Measurements from ENCODE around the gene THAP11.
"Not testable (repeated sequence)": the region's sequence is repeated elsewhere in the genome, so short reads cannot be mapped to it uniquely, and the experiment has no call there.

Gene THAP11

DNA sequence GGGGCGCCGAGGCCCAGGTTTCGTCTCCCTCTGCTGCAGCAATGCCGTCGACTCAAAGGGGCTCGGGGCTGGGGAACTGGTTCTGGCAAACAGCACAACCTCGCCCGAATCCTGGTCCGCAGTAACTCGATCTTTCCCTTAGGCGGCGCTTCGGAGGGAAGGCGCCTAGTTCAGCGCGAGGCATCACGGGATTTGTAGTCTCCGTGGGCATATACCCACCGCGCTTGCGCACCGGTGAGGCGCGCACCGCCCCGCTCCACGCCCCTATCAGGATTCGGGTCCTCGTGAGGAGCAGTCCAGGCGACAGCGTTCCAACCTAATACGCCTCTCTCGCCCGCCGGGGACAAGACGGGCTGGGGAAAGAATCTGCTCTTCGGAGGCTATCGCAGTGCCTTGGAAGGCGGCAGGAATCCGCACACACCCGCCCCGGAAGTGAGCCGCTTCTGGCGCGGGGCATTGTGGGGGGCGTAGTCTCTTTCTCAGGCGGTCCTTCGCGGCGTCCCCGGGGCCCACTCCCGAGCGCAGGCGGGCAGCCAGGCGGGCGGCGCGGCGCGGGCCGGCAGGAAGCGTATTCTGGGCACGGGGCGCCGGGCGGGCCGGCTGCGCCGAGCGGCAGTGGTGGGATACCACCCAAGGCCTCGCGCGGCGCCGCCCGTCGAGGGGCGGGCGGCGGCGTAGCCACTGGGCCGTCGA is at the start of gene THAP11:
THAP11 (plus strand) TSS at position 505 of the 693 bp plus-strand sequence. CDS start 235 bp downstream, outside the sequence.
- DNase-seq, result peak; percentile 92

DNA sequence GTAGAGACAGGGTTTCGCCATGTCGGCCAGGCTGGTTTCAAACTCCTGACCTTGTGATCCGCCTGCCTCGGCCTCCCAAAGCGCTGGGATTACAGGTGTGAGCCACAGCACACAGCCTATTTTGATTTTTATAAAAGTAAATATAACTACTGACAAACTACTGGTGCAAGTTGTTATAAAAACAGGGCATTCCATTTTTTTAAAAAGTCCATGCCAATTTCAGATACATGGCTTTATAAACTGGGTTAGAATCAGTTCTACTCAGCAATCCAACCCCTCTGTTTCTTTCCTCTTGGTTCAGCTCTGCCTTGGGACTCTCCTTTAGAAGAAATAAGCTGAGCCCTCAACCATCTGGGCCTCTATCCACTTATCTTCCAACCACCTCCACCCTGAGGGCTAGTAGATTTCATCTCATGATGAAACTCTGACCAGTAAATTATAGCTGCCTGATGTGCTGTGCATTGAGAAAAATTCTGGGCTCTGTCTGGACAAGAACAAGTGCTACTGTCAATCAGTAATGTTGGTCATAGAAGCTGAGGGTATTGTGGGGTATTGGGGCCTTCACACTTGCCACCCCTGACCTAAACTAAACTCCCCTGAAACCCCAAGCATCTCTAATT is 45.9 kb upstream of the THAP11 start:
- no peak for DNase-seq

DNA sequence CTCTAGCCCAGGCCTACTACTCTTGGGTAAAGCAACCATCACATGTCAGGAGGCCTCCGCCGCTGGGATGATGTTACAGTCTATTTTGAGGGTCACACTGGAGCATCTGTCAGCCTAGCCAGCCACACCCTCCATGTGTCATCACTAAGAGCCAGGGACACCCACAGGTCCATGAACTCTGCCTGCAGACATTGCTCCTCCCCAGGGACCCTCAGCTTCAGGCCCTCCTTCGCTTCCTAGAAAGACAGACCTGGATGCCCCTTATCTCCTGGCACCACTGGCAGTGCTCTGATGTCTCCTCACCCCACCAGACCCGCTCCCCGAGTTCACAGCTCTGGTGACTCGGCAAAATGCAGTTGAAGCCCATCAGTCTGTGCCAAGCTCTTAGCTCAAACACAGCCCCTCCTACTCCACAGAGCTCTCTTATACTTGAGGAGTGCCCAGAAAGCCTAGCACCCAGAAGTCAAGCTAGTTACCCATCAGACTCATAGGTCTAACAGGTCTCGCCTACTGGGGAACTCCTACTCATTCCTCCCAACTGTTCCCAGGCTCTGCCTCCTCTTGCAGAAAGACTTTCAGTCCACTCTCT is 41.7 kb upstream of the THAP11 start:
- no peak for DNase-seq

DNA sequence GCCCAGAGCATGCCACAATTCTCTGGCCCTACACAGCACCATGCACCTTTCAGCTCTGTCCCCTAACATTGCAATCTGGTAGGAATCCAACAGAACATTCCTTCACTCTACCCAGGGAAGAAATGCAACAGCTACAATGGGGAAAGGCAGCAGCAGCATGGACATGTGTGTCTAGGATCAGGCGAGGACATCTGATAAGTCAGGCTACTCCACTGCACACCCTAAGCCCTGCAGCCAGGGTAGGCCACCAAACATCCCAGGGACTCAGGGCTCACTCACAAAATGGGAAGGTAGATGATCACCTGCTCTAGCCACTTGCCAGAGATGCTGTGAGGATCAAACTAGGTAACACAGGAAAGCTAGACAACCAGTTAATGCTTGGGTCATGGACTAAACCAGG is 40.9 kb upstream of the THAP11 start:
- DNase-seq, result no peak

DNA sequence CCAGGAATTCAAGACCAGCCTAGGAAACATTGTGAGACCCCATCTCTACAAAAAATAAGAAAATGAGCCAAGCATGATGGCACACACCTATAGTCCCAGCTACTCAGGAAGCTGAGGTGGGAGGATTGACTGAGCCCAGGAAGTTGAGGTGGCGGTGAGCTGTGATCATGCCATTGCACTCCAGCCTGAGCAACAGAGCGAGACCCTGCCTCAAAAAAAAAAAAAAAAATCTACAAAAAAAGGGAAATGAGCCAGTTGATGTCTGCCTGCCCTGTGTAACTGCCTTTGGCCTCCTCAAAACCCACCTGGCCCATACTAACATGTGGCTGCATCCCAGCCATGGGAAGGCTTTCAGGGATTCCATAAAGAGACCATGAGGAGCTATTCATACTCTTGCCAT is 40.2 kb upstream of the THAP11 start:
- DNase-seq, result no peak

DNA sequence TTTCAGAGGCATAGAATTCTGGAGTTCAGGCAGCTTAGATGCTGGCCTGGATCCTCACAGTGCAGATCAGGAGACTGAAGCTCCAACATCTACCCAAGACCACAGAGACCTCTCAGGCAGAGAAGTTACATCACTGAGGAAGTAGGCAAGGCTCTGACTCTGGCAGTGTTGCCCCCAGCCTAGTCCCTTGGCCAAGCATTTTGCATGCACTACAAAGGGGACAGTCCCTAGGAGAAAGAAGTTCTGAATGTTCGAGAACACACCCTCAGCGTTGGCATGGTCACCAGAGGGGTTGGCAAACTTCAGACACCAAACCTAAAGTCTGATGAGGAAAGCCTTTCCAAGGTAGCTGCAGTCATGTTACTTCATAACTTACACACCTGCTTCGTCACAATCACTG is 38.2 kb upstream of the THAP11 start:
- no peak for DNase-seq

DNA sequence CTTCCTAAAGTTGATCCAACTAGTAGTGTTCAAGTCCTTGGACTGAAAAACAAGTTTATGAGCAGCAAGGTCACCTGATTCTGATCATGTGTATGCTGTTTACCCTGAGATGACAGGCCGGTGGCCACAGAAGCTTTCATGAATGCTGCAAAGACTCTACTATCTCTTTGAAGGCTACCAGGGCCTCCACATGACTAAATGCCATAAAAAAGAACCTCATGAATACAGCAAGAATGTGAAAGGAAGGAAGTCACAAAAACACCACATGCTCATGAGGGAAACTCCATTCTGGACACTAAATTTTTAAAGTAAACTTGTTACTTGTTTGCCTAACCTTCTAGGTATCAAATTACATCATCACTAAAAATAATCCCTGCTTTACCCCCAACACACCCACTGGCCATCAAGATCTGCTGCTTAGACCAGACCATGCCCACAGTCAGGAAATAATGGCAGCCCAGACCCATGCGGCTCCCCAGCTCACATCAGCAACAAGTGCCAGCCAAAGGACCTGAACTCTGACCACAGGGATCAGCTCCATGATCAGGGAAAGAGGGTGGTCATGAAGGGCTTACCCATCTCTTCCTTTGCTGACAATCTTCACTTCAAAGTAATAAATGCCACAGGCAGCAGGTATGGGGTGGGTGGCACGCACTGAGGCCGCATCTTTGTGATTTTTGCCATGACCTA is 37.1 kb upstream of the THAP11 start:
- DNase-seq, result no peak

DNA sequence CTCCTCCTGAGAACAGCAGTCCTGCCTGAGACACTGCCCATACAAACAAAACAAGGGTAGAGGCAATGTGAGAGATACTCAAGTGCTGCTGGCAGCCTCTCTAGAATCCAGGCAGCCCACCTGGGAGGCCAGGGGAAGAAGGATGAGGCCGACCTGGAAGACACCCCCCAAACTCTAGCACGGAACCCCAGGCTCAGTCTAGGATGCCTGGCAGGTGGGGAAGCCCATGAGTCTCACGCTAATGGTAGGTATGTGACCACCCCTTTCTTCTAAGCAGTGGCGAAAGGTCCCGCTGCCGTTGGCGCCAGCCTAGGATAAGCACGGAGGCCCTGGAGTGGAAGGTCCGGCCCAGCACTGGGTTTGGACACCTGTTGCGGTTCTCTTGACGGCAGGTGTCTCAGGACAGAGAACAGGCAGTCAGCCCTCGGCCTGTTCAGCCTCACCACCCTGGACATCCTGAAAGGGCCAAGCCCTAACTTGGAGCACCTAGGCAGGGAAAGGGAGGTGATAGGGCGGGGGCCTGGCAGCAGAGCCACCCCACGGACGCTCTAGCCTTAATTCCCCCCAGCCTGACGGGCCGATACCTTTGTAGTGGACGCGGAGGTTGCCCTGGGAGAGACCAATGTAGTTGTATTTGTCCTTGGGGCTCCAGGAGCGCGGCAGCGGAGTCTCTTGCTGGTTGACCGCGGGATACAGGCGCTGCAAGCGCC is 36.2 kb upstream of the THAP11 start:
- no peak for DNase-seq

DNA sequence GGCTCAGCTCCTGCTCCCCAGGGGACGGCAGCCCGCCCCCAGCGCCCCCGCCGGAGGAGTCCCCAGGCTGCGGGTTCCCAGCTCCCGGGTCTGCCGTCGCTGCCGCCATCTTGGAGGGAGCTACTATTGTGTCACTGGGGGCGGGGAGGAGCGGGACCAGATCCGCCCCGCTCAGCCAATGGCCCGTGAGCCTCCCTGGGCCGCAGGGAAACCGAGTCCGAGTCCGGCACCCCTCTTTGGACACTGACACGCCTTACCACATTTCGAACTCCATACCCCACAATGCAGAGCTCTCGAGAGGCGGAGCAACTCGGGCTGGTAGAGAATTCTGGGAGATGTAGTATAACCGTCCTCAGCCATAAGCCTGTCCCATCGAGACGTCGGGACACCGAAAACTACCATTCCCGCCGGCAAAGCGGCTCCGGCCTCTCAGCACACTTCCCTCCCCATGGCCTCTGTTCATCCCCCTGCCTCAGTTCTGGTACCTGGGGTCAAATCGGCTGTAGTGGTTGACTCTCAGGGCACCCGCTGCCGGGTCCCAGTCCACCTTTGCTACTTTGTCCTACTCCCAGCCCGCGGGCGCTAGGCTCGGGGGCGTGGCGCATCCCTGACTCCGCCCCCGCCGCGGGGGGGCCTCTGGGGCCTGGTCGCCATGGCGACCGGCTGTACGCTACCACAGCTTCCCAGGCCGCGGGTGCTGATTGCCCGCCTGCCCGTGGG is 35.5 kb upstream of the THAP11 start, which contains the start of the genes RANBP10 and TSNAXIP1:
RANBP10 (minus strand) TSS at position 133 of the 720 bp plus-strand sequence; CDS start at position 109, 24 bp downstream.
TSNAXIP1 (plus strand) TSS at position 462 of the 720 bp plus-strand sequence. CDS start 261 bp downstream, outside the sequence.
- DNase-seq, result peak; percentile 97

DNA sequence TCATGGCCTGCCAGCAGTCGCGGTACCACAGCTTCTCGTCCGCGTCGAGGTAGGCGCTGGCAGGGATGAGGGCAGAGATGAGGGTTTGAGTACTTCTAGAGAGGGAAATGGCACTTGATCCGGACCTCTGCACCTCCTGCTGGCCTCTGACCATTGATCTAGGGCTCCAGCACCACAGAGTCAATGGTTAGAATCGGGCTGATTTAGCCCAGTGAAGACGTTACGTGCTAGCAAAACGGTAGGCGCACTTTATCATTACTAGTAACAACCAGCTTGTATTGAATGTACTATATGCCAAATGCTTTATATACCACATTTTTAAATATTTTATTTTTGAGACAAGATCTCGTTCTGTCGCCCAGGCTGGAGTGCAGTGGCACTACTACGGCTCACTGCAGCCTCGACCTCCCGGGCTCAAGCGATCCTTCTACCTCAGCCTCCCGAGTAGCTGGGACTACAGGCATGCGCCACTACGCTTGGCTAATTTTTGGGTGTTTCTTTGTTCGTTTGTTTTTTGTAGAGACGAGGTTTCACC is 34.9 kb upstream of the THAP11 start:
- DNase-seq, result no peak

DNA sequence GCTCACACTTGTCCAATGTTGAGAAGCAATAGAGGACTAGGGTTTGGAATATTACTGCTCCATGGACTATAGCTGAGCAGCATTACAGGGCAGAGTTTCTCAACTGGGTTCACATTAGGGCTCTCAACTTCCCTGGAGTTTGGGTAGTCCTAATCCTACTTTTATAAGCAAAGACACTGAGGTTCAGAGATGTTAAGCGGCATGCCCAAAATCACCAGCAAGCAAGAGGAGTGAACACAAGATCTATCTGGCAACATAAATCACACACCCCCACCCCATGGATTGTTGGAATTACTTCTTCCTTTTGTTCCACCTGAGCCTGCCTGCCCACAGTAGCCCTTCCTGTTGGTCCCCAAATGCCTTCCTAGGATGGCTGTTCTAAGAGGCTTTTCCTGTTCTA is 30.2 kb upstream of the THAP11 start:
- no peak for DNase-seq

DNA sequence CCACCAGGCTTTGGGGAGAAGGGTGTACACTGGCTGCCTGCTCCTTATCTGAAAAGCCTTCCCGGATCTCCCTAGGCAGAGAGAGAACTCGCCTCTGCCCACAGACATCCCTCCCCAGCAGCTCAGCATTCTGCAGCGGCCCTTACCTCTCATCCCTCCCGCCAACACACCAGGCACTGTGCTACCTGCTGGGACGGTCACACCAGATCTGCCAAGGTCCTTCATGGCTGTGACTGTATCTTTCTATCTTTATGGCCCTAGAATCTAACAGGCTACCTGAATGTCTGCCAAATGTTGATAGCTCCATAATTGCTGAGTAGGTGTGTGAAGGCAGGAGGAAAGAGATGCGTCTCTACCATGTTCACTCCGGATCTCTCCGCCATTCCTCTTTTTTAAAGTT is 27.6 kb upstream of the THAP11 start:
- no peak for DNase-seq

DNA sequence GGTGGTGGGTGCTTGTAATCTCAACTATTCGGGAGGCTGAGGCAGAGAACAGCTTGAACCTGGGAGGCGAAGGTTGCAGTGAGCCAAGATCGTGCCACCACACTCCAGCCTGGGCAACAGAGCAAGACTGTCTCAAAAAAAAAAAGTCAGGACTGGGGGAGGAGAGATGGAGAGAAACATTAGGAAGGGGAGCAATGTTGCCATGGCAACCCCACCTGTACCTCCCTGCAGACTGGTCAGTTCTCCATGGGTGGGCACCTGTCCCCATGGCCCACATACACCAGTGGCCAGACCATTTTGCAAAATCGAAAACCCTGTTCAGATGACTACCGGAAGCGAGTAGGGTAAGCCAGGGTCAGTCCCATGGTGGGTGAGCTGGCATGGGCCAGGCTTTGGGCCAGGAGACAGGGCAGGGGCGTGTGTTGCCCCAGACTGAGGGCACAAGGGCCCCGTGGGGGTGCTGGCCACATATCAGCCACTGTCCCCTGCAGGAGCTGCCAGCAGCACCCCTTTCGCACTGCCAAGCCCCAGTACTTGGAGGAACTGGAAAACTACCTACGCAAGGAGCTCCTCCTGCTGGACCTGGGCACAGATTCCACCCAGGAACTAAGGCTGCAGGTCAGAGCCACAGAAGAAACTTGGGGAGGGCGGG is 21.4 kb upstream of the THAP11 start:
- DNase-seq, result no peak

DNA sequence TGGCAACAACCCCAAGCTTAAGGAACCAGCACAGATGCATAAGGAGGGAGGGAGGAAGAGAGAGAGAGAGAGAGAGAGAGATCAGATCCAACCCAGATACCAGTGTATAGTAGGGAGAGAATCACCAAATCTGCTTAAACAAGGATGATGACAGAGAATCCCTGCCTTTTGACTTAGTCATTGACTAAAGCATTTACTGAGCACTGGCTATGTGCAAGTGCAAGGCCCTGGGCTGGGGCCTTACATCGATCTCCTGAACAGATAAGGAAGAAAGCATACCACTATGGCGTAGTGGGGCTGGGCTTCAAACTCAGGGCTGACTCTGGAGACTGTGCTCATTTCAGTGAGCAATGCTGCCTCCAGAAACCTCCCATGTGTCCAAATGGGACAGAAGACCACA is 19.6 kb upstream of the THAP11 start:
- no peak for DNase-seq

DNA sequence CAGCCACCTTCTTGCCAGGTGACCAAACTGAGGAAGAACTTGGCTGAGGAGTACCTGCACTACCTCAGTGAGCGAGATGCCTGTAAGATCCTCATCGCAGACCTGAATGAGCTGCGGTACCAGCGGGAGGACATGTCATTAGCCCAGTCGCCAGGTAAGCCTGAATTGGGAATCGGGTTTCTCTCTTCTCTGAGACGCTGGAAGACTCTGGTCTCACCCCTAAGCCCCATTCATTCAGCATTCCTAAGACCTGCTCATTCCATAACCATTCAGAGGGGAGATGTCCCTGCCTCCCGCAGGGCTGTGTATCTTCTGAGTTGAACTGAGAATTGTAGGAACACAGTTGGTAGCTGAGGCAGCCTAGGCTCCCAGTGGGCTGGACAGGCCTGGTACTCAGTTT is 17.0 kb upstream of the THAP11 start:
- no peak for DNase-seq

DNA sequence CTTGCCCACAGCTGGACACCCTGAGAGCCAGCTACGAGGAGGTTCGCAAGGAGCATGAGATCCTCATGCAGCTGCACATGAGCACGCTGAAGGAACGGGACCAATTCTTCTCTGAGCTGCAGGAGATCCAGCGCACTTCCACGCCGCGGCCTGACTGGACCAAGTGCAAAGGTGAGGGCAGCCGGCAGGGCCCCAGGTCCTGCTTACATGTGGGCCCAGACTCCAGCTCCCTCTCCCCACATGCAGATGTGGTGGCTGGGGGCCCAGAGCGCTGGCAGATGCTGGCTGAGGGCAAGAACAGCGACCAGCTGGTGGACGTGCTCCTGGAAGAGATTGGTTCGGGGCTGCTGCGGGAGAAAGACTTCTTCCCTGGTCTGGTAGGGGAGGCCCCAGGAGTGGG is 16.2 kb upstream of the THAP11 start:
- no peak for DNase-seq

DNA sequence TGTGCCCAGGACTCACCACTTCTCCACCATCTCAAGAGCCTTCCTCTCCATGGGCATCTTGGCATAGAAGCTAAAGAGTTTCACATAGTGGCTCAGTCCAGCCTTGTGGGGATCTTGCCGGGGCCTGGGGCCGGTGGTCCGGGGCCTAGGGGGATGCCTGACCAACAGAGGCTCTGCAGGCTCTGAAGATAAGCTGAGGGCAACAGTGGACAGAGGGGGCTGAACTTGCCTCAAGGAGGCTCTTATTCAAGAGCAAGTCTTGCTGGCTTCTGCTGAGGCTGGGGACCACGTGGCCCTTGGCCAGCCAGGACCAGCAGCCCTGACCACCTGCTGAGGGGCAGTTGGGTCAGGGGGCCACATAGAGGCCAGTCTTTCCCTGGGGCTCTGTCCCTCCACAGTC is 13.5 kb upstream of the THAP11 start:
- no peak for DNase-seq

DNA sequence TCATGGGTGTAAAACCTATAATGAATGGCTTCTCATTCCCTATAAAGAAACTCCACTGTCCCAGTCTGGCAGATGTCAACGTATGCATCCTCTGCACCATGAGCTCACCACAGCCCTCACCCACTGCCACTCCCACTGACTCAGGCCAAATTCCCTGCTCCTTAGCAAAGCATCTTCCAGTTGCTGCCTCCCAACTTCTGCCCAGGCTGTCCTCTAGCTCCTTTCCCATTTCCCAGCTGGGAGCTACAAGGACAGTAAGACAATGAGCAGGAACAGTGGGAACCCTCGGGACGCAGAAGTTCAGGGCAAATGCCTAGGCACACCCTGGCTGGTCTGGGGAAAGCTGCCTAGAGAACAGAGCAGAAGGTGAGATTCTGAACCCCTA is 9.1 kb upstream of the THAP11 start:
- DNase-seq, result no peak

DNA sequence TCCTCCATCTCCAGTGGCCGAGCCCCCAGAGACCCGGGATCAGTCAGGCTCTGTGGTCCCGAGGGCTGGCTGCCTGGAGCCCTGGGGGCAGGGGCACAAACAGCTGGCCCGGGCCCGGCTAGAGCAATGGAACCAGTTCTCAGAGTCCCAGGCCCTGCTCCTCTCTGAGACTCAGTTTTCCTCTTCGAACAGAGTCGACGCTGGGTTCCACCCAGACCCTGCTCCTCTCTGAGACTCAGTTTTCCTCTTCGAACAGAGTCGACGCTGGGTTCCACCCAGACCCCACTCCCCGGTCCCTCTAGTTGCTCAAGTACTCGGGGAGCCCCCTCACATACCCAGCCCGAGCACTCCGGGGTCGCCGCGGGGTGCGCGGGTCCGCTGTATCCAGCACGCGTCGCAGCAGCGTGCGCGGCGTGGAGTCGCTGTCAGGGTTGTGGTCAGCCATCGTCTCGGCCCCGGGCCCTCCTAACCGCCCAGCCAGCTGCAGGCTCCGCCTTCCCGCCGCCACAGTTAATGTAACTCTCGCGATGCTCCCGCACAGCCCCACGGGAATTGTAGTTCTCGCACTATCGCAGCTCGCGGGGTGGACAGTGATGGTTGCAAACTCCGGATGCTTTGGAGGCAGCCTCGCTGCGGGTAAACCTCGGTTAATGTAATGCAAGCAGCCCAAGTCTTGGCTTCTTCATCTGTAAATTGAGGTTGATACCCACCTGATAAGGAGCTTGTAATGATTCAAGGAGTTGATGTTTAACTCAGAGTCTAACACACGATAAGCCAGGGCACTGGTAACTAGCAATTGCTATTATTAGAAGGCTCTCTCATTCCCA is 8.5 kb upstream of the THAP11 start:
- peak; percentile 64 for DNase-seq

DNA sequence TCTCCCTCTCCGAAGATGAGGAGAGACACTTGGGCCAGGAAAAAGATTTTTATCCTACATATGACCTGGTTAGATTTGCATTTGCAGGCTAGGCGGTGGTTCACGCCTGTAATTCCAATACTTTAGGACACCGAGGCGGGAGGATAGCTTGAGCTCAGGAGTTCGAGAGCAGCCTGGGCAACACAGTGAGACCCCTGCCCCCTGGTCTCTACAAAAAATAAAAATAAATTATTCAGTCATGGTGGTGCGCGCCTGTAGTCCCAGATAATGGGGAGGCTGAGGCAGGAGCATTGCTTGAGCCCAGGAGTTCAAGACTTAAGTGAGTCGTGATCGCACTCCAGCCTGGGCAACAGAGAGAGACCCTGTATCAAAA is 7.9 kb upstream of the THAP11 start:
- DNase-seq, result no peak

DNA sequence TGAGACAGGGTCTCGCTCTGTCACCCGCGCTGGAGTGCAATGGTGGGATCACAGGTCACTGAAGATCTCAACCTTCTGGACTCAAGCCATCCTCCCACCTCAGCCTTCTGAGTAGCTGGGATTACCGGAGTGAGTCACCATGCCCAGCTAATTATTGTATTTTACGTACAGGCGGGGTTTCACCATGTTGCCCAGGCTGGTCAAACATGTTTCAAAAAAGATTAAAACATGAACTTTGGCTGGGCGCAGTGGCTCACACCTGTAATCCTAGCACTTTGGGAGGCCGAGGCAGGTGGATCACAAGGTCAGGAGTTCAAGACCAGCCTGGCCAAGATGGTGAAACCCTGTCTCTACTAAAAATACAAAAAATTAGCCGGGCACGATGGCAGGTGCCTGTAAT is 4.9 kb upstream of the THAP11 start:
- DNase-seq, result not testable (repeated sequence)

All from NCI-H1694 (cell line).